Sigmoid colon (tissue), 4 donors: ENCODE measurements around the gene OR5K4.

ENCODE experiments used
- CTCF ChIP-seq, 4 experiments: fragments of 450-650 bp in 3 of 4; fragments of 200-600 bp in 1 of 4; IDR thresholded peaks; one replicate each; pipeline ENCODE4 v1.5.1; 2016 to 2019; ENCODE audit warnings: antibody characterized with exemption in 4 of 4, mild to moderate bottlenecking in 3 of 4, moderate library complexity in 2 of 4
- EP300 ChIP-seq, 4 donors: sonication (generic); formaldehyde crosslinking; IDR thresholded peaks; one replicate each; pipeline ENCODE4 v1.6.1; 2017; ENCODE audit warnings: antibody characterized with exemption in 4 of 4

DNA sequence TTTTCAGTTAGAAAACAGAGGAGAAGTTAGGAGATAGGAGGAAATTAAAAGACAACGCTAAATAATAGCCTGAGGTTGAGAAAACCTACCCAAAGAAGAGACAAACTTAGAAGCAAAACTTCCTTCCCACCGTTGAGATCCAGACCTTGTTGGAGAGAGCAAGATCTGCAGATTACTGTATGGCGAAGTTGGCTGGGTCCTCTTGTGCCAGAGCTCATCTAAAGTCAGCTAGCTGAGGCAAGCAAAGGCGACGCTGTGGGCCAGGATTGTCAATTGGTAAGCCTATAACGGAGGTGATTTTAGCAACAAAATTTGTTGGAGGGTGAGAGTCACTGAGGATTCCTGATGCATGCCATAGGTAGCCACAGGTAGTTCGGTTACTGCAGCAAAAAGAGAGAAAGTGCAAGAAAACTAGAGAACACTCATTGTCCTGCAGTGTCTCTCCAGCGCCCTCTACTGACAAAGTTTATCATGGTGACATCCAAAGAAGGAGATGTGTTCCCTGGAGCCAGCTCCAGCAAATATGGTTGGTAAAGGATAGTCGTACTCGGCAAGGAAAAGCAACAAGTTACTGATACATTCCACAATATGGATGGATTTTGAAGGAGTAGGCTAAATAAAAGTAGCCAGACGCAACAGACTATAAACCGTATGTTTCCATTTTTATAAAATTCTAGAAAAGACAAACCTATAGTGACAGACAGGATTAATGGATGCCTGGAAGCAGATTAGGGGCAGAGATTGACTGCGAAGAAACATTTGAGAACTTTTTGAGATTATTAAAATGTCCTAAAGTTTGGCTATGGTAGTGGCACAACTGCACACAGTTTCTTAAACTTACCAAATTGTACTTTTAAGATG lies 9.8 kb upstream of the OR5K4 start:
- TF ChIP-seq EP300 (IDR thresholded peaks at IDR 0.05), result no peak
- TF ChIP-seq CTCF (IDR thresholded peaks at IDR 0.05), result no peak
